Stimulated activated CD4-positive, alpha-beta T cell treated with anti-CD3 and anti-CD28 coated beads, TNF-alpha, amount 100 ng/mL, for 48 hours (primary cell): ENCODE results near the gene TAX1BP3.
A peak's percentile ranks its signal among the peaks of the same experiment; 100 is the strongest.

Source experiments
- DNase-seq, 3 donors: peaks; one replicate each; pipeline ENCODE4 v3.0.0-alpha.2; 2020; ENCODE audit warnings: low read depth in 3 of 3

The TAX1BP3 gene

DNA sequence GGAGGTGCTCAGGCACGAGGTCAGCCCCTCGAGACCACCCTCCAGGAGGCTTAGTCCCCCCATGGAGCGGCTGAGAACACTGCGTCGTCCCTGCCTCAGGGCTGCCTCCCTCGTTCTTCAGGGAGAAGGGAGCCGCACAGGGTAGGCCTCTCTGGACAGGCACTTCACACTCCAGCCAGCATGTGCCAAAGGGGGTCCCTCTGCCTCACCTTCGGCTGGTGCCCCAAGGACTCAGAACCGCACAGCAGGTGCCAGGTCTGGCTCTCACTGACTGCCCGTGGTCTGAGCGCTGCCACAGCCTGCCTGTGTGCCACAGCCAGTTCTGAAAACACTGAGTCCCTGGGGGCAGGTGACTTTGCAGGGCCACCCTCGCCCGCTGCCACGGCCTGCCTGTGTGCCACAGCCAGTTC lies 20.5 kb upstream of the TAX1BP3 start:
- no peak for DNase-seq

DNA sequence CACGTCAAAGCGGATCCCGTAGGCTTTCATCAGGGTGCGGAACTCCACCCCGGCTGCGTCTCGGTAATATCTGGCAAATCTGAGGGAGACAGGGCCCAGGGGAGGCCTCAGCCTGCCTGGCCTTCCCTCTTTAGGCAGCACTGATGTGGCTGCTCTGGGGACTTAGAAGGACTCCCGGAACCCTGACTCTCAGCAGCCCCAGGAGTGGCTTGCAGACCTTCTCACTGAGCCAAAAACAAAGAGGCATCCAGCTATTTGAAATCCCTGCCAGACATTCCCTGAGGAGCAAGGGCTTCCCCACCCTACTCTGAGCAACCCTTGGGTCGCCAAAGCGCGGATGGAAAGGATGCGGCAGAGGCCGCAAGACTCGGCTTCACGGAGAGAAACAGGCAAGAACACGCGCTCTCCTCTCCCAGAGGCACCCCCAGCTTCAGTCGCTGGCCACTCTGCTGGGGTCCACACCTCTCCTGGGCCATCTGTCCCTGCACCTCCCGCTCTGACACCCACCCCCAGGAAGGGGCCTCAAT lies 19.7 kb upstream of the TAX1BP3 start:
- DNase-seq, result no peak

DNA sequence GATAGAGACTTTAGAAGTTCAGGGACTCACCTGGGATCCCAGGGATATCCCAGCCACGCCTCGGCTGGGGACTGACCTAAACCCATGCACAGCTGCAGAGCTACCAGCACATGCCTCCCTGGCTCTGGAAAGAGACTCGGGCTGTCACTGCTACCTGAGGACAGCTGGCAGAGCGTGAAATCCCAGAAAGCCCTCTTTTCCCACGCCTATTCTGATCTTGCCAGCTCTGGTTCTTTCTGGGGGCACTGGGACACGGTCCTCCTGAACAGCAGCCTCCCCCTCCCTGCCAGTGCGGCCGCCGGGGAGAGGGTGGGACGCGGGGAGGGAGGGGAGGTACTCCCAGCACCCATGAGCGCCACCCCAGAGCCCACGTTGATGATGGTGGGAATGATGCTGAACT lies 16.8 kb upstream of the TAX1BP3 start:
- DNase-seq, result no peak

DNA sequence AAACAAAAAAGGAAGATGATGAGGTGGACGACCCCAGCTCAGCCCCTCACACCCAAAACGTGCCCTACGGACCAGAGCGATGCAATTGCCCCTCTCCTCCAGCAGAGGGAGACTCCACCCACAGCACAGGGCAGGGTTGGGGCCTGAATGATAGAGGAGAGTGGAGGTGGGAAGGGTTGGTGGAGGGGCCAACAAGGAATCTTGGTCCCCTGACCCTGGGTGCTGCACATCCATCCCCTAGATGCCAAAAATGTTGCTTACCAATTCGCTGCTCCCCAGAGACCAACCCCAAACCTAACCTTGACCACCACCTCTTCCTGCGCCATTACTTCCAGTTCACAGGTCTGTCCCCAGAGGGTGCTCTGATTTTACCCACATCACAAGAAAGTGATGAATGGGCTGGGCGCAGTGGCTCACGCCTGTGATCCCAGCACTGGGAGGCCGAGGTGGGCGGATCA lies 14.7 kb upstream of the TAX1BP3 start:
- peak; percentile 33 to 53 (median 45) for DNase-seq

DNA sequence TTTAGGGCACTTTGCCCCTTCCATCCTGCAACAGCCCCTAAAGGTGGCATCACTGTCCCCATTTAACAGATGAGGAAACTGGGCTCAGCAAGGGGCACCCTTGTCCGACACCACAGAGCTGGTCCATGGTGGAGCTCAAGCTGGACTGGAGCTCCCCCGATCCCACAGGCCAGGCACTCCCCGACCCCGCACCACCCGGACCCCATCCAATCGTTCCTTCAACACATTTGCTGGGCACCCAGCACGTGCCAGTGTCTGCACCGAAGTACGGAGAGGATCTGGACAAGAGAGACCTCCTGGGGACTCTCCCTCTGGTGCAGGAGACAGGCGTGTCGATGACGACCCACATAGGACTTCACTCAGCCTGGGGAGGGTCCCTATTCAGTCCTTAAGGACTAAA lies 13.7 kb upstream of the TAX1BP3 start:
- no peak for DNase-seq

DNA sequence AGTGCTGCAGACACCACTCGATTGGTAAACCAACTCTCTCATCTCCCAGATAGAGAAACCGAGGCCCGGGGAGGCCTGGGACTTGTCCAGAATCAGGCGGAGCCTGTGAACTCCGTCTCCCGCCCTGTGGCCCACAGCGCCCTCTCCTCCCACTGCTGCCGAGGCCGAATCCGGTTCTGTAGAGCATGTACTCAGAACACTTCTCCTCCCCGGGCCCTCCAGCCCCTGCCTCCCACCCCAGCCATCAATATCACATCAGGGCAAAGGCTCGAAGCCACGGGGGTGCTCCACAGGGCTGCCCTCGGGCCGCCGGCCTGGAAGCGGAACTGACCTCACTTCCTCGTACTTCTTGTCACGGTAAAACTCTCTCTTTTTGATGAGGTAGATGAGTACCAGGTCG lies 13.2 kb upstream of the TAX1BP3 start:
- DNase-seq, result no peak

DNA sequence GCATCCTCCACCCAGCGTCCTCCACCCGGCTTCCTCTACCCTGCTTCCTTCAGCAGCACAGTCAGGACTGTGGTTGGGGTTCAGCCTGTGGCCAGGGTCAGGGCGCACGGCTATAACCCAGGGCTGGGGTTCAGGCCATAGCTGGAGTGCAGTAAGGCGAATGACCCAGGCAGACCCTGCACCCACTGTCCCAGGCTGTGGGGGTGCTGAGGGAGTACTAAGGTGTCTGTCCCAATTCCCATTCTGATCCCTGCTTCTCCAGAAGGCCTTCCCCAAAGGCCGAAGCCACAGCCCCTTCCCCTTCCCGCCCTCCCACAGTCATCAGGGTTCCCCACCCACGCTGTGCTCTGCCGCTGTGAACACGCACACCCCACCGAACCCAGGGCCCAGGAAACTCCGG lies 12.7 kb upstream of the TAX1BP3 start:
- no peak for DNase-seq

DNA sequence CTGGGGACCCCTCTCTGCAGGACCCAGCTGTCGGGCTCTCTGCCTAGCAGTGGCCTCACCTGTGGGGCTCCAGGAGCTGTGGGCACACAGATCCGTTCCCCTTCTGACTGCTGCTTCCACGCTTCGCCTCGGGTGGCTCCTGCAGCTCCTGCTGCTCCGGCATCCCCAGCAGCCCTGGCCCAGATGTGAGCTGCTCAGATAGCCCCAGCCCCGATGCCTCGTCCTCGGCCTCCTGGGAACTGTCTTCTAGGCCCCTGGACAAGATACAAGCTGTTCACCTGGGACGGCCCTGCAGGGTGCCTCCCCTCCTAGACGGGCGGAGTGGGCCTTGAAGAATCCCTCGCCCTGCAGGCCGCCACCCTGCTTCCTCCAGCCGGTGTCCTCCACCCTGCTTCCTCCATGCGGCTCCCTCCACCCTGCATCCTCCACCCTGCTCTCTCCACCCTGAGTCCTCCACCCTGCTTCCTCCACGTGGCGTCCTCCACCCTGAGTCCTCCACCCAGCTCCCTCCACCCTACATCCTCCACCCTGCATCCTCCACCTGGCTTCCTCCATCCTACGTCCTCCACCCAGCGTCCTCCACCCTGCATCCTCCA lies 11.3 kb upstream of the TAX1BP3 start:
- DNase-seq, result no peak

DNA sequence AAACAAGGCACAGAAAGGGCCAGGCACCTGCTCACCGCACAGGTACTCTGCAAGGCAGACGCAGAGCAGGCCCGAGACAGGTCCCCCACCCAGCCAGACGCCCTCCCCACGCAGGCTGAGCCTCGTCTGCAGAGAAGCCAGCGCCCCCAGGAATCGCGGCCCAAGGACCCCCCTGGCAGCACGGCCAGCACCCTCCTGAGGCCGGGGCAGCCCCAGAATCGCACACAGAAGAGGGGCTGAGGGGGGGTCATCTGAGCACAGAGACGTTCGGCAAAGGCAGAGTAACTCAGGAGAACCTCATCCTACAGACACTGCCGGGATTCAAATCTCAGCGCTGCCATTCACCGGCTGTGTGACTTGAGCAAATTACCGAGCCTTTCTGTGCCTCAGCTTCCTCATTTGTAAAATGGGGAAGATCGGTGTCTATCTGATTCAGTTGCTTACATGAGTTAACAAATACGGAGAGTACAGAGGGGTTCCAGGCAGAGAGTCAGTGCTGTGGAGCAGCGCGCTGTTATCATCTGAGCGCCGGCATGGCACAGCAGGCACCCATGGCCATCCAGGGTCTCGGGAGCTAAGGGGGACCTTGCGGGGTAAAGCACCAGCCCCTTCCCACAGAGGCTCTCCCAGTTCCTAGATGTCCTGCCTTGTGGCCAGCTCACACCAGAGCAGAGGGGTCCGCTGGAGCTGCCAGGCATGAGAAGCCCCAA lies 10.6 kb upstream of the TAX1BP3 start:
- no peak for DNase-seq

DNA sequence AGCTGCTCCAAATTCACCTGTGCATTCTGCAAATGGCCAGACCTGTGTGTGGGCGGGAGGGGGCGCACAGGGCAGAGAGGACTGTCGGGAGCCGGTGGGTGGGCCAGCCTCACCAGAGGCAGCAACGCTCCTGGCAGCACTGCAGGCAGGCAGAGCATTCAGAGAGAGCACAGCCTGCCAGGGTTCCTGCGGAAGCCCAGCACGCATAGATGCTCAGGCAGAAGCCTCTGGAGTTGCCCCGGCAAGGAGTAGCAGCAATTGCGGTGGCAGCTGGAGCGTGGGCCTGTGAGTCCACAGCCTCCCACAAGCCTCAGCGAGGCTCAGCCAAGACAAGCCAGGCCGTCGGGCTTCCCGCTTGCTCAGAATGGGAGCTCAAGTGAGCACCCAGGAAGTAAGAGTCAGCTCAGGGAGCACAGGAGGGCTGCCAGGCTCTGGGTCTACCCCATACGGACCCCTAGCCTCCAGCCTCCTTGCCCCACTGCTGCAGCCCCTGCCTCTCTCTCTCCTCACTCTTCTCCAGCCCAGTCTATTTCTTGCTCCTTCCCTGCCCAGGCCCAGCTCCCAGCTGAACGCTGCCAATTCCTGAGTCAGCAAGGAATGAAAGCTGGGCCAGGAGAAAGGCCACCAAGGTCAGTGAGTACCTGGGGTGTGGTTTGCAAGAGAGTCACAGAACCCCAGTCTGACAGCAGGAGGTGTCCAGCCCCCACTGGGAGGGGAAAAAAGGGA lies 9.9 kb upstream of the TAX1BP3 start:
- DNase-seq, result no peak

DNA sequence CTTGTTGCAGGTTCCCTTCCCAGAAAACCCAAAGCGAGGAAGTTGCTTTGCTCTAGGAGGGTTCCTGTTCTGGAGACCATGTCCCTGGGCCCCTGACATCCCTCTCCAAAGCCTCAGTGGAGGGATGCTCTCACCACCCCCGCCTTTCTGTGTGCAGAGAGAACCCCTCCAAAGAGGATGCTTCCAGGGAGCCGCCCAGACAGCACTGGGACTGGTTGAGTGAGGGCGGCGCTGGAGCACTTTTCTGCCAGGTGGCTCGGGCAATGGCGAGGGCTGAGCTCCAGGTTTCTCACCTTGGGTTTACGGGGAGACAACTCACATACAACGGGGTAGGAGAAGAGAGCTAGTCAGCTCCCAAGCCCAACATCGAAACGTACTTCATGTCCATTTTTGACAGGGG lies 7.5 kb upstream of the TAX1BP3 start:
- no peak for DNase-seq

DNA sequence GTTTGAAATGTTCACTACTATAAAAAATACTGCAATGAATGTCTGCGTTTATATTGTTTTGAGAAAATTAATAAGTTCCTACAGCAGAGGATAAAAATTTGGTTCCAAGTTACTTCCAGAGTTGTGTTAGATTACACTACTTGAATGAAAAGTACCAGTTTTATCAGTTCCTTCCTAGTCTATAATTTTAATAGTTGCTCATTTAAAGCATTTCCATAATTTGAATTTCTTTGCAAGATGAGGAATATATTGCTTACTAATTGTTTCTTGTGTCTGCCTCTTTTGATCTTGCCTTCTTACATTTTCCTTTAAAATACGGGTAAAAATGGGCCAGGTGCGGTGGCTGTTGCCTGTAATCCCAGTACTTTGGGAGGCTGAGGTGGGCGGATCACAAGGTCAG lies 4.2 kb upstream of the TAX1BP3 start:
- no peak for DNase-seq

DNA sequence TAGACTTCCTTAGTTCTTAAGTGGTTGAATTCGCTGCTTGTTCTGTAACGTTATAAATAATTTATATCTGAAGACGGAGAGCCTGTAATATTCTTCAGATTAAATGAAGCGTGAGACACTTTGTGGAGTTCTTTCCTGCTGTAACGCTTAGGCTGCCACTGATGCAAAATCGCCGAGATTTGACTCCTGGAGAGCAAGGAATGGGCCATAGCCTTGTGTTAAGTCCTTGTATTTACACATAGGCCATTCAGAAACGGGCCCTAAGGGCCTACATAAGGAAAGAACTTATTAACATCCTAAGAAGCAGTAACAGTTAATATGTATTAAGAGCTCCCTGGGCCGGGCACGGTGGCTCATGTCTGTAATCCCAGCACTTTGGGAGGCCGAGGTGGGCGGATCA lies 1.2 kb upstream of the TAX1BP3 start:
- DNase-seq, result no peak

DNA sequence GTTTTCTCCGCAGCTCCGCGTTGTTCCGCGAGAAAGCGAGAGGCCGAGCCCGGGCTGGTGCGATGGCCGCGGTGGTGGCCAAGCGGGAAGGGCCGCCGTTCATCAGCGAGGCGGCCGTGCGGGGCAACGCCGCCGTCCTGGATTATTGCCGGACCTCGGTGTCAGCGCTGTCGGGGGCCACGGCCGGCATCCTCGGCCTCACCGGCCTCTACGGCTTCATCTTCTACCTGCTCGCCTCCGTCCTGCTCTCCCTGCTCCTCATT lies 638 bp upstream of the TAX1BP3 start:
- no peak for DNase-seq

DNA sequence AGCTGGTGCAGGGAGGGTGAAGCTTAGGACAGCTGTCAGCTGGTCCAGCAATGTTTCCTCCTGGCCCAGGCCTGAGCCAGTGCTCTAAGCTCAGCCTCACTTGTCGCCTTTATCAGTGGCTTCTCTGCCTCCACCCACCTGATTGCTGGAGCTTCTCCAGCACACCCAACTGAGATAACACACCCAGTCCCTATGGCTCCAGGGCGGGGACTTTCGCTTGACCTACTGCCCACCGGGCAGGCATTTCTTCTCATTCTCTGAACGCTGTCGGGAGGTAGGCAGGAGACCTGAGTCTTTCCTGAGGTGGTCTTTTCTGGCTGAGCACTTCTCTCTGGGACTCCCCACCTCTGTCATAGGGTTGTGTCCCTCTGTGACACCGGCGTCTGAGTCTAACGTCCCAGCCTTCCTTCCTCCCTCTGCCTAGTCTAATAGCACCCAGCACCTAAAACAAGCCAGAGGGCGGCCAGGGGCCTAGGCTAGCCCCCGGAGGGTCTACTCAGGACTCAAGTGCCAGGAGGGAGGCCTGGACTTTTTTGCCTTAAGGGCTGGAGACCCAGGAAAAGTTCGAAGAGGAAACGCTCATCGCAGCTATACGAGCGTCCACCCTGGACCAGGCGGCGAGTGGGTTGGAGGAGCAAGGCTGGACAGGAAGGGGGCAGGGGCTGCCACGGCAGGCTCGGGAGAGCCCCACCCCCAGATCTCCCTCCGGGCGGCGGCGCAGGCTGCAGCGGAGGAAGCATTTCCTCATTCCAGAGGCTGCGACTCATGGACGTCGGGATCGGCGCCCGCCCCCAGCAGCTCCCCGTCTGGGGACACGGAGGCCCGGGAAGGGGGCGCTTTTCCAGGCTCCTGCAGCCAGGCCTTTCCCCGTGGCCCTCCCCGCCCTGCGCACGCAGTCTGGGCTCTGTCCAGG lies 756 bp downstream of the TAX1BP3 start:
- DNase-seq, result no peak

DNA sequence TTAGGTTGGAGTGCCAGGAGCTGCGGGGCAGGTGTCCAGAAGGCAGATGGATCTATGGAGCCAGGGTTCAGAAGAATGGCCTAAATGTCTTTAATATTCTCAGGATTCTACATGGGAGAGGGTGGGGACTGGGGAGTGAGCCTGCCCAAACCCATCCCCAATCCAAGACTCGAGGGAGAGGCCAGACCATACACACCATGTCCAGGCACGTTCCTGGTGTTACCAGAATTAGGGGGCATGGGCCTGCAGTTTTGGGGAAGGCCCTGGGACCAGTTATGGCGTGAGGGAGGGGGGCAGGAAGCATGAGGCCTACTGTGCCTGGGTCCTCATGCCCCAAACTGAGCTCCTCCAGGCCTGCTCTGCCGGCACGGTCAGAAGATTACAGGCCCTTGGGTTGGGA lies 1.9 kb downstream of the TAX1BP3 start:
- DNase-seq, result no peak

DNA sequence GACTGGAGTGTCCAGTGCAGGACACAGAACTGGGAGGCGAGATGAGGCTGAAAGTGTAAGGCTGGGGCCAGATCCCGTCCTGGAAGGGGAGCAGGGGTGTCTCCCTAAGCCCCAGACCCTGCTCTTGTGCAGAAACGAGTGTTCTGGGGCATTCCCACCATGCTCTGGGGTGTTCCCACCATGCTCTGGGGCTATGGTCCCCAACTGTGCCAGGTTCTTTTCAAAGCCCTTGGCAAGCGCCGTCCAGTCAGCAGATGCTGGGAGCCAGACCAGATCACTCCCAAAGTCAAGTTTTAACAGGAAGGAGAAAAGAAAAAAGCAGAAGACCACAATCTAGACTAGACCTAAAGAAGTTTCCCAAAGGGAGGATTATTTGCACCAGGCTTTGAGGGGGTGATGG lies 2.5 kb downstream of the TAX1BP3 start:
- DNase-seq, result no peak

DNA sequence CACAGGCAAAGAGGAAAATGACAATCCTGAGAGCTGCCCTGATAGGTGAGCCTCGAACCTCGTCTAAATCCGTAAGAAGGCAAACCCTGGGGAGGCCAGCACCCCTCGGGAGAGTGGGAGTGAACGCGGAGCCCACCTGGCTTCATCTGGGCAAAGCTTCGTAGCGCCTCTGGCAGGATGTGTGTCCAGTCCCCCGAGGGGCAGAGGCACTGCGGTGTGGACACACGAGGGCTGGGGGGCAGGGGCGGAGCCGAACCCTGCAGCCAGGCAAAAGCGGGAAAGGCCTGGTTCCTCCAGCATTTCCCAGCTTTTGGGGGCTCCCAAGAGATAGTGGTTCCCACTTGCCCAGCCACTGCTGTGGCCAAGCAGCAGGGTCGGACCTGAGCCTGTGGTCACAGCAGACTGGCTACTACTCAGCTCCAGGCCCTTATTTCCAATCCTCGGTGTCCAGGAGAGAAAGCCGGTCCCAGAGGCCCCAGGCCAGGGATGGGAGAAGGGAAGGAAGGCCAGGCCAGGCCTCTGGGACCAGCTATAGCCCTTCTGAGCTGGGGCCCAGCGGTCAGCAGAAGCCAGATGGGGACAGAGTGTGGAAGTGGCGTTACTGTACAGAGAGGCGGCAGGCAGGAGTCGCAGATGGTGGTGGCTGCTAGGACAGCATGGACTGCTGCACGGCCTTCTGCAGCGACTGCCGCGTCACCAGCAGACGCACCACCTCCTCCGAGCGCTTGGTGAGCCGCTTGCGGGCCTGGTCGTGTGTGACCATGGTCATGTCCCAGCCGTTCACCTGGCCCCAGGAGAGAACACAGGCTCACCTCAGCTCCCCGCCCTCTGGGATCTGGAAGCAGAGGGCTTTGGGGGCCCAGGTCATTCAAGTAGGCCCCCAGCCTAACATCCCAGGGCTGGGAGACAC lies 5.0 kb downstream of the TAX1BP3 start:
- no peak for DNase-seq

DNA sequence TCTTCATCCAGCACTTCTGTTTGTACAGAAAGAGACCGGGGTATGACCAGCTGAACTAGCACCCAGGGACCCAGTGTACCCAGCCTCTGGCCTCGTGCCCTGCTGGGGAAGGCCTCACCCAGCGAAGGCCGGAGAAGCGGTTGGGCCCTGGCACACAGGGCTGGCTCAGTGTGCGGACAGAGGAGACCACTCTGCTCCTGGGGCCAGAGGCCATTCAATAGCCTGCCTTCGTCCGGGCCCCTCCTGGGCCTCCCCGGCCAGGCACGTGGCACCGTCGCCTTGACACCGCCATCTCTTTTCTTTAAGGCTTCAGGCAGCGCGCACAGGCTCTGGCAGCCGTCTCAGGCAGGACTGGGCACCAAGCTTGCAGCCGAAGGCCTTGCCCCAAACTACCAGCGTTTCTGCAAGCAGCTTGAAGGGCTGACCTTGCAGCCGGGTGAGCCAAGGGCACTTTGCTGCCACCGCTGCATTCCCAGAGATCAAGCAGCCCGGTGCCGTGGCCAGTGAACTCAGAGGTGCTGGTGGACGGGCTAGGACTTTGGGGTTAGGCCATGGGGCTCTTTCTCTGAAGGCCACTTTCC lies 8.0 kb downstream of the TAX1BP3 start:
- DNase-seq, result no peak

DNA sequence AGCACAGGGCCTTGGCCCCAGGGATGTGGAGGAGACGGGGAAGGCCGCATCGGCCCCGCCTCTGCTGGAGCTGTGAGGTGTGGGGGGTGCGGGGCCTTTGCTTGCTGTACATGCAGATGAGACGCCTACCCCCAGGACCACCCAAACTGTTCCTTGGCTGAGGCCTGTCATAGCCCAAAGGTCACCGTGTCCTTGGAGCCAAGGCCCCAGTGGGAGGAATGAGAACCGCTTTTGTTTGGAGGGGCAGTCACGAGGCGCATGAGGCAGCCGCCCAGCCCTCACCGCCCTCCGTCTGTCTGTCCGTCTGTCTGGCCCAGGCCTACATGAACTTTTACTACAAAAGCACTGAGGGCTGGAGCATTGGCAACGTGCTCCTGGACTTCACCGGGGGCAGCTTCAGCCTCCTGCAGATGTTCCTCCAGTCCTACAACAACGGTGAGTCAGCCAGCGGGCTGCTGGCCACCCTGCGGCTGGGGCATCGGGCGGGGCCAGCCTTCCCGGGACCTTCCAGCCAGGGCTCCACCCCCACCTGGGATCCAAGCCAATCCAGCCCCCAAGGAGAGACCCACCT lies 8.8 kb downstream of the TAX1BP3 start:
- no peak for DNase-seq
